HG03280 (cell line): ENCODE data around the gene SLC25A33.
"Not testable (repeated sequence)": the region's sequence is repeated elsewhere in the genome, so short reads cannot be mapped to it uniquely, and the experiment has no call there.

Experiments used
- ATAC-seq: cut with Tn5 transposase; IDR thresholded peaks from one replicate; pipeline ENCODE4 v1.9.1; 2021; ENCODE audit warnings: mild to moderate bottlenecking, moderate library complexity; ENCODE audit not compliant: unreplicated experiment

SLC25A33 gene

GRCh38 chr1:9539165-9539828 lies at the start of gene SLC25A33:
TSS of gene SLC25A33 (plus strand) at chr1:9539465. CDS start at chr1:9539692, 227 bp downstream.
- peak; percentile 93 for ATAC-seq

GRCh38 chr1:9490605-9491339 lies 48.5 kb upstream of the SLC25A33 start:
- no peak for ATAC-seq

- no peak for ATAC-seq
Measured at GRCh38 chr1:9493326-9493725, 45.9 kb upstream of the SLC25A33 start.

- ATAC-seq: no peak
Measured at GRCh38 chr1:9494936-9495758, 44.1 kb upstream of the SLC25A33 start.

GRCh38 chr1:9495854-9496374 lies 43.4 kb upstream of the SLC25A33 start:
- ATAC-seq: no peak

GRCh38 chr1:9500756-9501754 lies 38.2 kb upstream of the SLC25A33 start:
- ATAC-seq: no peak

- no peak for ATAC-seq
Measured at GRCh38 chr1:9503001-9503675, 36.1 kb upstream of the SLC25A33 start.

- ATAC-seq: no peak
Measured at GRCh38 chr1:9505143-9505542, 34.1 kb upstream of the SLC25A33 start.

- ATAC-seq: no peak
Measured at GRCh38 chr1:9506901-9507300, 32.4 kb upstream of the SLC25A33 start.

- no peak for ATAC-seq
Measured at GRCh38 chr1:9510130-9510529, 29.1 kb upstream of the SLC25A33 start.

GRCh38 chr1:9515550-9515949 lies 23.7 kb upstream of the SLC25A33 start:
- ATAC-seq: not testable (repeated sequence)

GRCh38 chr1:9518454-9518998 lies 20.7 kb upstream of the SLC25A33 start:
- ATAC-seq: no peak

GRCh38 chr1:9520411-9520810 lies 18.9 kb upstream of the SLC25A33 start:
- ATAC-seq: no peak

GRCh38 chr1:9529190-9529589 lies 10.1 kb upstream of the SLC25A33 start:
- ATAC-seq: no peak

- no peak for ATAC-seq
Measured at GRCh38 chr1:9530320-9530719, 8.9 kb upstream of the SLC25A33 start.

GRCh38 chr1:9534953-9535352 lies 4.3 kb upstream of the SLC25A33 start:
- ATAC-seq: no peak

- ATAC-seq: no peak
Measured at GRCh38 chr1:9536301-9536700, 3.0 kb upstream of the SLC25A33 start.

- ATAC-seq: no peak
Measured at GRCh38 chr1:9537863-9538668, 1.2 kb upstream of the SLC25A33 start.
